HG03442 (cell line): ENCODE data around the gene MANSC4.
A peak's percentile ranks its signal among the peaks of the same experiment; 100 is the strongest.

Experiments
- ATAC-seq: cut with Tn5 transposase; IDR thresholded peaks from one replicate; pipeline ENCODE4 v1.9.1; 2021; ENCODE audit warnings: mild to moderate bottlenecking, moderate library complexity; ENCODE audit not compliant: unreplicated experiment

The MANSC4 gene

DNA sequence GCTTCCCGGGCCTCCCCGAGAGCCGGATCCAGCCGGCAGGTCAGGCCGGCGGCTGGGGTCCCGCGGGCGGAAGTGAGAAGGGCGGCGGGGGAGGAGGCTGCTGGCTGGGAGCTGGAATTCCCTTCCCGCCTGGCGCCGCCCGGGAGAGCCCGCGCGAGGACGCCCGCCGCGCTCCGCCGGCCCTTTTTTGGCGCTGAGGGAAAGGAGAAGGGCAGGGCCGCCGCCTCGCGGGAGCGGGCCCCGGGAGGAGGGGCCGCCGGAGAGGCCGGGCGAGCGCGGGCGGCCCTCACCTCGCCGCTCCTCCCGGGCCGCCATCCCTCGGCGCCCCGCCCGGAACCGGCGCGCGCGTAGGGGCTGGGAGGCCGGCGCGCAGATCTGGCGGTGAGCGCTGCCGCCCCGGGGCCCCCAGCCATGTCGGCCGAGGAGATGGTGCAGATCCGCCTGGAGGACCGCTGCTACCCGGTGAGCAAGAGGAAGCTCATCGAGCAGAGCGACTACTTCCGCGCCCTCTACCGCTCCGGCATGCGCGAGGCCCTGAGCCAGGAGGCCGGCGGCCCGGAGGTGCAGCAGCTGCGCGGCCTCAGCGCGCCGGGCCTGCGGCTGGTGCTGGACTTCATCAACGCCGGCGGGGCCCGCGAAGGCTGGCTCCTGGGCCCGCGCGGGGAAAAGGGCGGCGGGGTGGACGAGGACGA is at the start of gene MANSC4, which contains the start of gene KLHL42:
Gene MANSC4, minus strand, starts transcription at position 317 of the 692 bp plus-strand sequence. CDS start 8,960 bp downstream, outside the sequence.
Gene KLHL42, plus strand, starts transcription at position 314 of the 692 bp plus-strand sequence. Its CDS starts 98 bp downstream, at position 412.
- peak; percentile 70 for ATAC-seq

DNA sequence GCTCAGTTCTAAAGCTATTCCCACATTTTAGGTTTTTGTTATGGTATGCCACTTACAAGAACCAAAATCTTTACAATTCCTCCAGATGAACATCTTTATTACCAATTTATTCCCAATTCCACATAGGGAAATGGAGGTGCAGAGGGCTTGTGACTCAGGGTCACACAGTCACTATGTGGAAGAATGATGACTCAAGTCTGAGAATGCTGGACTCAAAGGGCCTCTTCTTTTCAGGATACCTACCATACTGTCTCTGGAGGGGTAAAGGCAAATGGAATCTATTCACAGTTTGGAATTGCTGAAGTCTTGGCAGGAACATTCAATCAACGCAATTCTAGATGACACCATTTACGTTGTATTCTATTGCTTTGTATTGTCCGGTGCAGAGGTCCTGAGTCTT is 48.2 kb upstream of the MANSC4 start:
- ATAC-seq, result no peak

DNA sequence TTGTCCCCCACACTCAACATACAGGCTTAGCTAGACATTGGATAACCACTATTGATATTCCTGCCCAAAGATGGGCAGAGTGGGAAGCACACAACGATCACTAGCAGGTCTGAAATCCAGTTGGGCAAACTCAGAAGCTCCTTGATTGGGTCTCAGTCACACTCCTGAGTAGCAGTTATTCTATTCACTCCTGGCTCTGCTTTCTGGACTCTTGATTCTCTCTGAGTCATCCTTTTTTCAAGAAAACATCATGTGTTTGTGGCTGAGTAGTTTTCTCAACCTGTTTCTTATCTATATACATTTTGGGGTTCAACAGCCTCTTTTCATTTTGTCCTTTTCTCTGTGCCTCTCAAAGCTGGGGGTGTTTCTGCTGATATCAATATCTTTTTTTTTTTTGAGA is 46.0 kb upstream of the MANSC4 start:
- ATAC-seq, result no peak

DNA sequence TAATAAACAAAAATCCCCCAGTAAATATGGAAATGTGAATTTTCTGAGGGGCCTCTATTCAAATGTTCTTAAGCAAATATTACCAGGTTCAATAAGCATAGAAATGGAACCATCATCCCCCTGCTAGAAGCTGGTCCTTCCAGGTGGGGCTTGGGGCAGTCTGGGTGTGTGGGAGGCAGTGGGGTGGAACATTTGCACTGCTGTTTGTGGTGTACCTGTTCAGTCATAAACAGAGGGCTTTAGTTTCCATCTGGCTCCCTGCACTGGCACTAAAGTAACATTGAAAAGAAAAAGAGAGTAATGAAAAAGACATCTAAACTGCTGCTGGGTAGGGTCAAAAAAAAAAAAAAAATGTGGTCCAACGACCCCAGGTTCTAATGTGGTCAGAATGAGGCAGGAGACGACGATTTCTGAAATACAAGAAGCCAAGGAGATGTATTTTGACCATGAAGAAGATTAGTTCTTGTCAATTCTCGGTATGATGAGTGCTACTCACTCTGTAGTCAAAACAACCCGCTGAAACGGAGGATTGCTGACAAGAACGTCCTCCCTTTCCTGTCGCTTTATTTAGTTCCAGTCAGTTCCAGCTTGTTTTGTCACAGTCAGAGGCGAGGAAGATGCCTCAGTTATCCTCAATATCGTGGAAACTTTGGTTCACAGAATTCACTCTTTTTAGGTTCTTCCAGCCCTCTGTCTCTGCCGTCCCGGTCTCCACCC is 44.2 kb upstream of the MANSC4 start:
- ATAC-seq, result peak; percentile 52

DNA sequence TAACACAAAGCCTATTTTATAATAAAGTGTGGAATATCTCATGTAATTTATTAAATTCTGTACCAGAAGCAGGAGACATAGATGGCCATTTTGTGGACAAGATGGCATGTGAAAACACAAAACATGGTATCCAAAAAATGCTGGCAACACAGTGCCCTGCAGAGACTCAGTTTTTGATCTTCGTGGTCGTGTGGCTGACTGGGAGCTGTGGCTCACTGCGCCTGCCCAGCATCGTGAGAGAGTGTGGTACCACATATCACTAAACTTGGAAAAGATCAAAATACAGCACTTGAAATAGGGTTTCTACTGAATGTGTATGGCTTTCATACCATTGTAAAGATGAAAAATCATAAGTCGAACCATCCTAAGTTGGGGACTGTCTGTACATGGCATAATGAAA is 43.0 kb upstream of the MANSC4 start:
- no peak for ATAC-seq

DNA sequence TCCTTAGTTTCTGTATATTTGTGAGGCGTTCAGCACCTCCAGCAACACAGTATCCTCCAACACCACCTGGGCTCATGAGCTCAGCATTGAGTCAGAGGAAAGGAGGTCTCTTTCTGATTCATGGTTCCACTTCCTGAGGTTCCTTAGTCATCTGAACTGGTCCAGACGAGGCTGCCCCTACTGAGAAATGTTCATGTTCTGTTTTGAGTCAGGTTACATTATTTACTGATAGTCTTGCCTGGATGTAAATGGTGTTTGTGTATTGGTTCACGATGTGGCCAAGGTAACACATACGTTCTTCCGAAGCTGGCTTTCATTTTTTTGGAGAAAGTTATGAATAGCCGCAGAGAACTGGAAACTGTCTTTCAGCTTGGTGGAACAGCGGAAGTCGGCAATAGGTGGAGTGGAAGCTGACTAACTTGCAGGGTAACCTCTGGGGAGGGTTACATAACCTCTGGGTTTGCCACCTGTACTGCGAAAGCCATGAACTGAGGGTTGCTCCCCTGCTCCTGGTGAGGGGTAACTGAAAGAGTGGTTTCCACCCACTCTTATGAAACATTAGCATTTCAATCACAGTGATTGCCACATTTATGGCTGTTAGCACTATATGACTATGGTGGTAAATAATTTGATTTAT is 42.2 kb upstream of the MANSC4 start:
- peak; percentile 76 for ATAC-seq

DNA sequence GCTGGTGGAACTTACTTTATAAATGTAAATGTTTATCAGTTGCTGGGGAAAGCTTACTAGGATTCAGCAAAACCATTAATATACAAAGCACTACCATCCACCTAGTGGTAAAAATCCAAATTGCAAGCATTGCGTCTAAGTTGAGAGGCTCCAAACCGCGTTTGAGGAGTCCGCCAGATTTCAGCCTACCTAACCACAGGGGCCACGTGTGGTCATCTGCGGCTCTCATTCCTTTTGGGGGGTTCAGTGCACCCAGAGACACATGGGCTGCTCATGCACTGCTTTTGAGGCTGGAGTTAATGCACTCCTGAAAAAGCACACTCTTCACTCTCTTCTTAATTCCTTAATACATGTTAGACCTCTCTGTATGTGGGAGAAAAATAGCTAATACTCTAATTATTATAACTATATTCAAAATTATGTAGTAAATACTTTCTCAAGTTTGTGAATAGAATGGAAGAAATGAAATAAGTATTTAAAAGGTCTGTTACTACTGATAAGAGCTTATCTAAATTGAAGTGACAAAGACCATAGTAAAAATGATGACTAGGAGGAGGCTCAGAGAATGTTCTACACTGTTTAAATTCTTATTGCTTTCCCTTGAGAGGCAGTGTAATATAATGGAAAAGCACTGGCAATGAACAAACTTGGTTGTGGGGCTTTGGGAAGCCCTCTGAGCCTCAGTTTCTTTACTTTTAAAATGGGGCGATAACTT is 41.4 kb upstream of the MANSC4 start:
- ATAC-seq, result peak; percentile 17

DNA sequence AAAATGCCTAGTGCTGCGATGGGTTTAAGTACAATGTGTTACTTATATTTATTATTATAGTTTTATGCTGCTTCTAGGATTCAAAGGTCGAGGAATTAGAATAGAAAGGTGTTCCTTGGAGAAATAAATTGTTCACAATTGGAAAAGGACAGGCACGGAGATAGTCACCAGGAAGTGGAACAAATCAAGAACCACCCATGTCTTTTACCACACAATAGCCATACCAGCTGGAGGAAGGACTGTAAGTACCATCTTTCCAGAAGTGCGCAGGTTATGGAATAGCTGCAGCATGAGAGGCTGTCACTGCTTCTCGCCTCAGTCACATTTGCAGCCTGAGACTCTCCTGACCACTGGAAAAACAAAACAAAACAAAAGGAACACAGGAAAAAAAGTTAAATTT is 40.5 kb upstream of the MANSC4 start:
- no peak for ATAC-seq

DNA sequence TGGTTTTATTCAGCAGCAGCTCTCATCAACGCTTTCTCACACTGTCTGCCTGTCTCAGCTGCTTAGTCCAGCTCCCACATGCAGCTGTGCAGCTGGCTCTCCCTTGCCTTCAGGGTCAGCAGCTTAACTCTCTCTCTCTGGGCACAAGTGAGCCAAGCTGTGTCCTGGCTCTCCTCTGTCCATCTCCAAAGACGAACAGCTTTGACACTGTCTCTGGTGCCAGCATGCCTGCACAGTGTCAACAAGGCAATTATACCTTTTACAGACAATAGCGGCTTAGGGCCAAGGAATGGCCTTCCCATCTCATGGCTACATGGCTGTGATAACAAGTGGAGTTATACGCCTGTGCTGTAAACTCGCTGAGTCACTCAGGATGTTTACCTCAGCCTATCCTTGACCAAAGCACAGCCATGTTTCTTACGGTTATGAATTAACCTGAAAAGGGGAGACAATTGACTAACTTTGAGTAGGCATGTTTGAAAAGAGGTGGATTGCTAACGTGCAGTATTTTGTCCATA is 38.4 kb upstream of the MANSC4 start:
- ATAC-seq, result no peak

DNA sequence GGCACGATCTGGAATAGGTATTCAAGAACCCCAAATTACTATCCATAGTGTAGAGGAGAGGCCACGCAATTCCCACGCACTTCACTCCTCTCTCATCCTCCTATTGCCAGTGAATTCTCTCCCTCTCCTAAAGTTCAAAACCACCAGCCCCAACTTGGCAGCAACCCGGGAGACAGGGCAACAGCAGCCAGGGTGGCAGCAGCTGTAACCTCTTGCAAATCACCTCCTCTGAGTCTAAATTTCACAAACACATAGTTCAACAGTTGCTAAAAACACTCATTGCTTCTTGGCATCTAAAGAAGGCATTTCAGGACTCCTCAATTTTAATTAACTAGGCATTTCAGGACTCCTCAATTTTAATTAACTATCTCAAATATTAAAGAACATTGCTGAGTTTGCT is 37.7 kb upstream of the MANSC4 start:
- no peak for ATAC-seq

DNA sequence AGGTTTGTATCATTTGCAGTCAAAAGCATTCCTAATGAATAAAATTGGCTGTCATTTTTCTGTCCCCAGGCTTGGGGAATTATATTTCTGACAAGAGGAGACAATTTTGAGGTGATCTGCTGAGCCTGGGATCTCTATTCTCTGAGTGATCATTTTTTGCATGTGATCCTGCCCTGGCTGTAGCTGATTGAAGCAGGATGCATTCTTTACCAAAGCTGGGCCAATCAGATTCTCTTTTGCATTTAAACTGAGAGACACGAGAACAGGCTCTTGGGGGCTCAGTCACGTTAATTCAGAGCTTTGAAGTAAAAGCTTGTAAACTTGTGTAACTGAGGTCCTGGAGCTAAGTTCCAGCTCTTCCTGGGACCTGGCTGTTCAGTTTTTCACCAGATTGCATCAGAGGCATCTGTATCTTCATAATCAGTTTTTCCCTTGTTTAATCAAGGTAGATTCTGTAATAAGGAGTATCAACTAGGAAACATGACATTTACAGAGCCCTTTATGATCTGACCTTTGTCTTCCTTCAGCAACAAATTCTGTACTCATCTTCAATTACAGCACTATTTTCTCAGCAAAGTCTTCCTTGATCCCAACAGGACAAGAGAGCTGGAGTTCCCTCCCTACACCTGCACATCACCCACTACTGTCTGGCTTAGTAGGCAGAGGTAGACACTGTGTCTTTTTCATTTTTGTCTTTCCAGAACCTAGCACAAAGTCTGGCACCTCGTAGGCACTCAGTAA is 35.0 kb upstream of the MANSC4 start:
- no peak for ATAC-seq

DNA sequence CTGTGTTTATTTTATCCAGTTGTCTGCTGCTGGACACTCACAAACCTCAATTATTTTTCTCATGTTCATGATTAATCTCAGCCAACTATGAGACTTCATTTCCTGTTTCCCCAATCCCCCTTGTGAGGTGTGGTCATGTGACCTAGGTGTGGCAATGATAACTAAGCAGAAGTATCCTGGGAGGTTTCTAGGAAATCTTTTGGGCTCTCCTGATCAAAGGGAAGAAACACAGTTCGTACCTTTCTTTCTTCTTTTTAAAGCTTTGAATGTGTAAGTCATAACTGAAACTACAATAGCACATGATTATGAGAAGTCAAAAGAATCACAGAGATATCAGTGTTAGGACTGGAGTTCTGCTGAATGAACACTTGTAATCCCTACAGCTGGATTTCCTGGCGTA is 34.4 kb upstream of the MANSC4 start:
- ATAC-seq, result no peak

DNA sequence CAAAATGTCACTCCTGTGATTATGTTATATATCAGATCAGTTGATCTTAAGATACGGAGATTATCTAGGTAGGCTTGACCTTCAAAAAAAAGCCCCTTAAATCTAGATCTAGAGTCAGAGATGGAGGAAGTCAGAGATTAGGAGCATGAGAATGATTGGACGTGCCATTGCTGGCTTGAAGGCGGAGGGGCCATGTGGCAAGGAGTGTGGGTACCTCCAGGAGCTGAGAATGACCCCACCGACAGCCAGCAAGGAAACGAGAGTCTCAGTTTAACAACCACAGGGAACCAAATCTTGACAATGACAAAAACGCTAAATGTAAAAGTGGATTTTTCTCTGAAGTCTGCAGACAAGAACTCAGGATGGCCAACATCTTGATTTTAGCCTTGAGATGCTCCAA is 32.5 kb upstream of the MANSC4 start:
- ATAC-seq, result no peak

DNA sequence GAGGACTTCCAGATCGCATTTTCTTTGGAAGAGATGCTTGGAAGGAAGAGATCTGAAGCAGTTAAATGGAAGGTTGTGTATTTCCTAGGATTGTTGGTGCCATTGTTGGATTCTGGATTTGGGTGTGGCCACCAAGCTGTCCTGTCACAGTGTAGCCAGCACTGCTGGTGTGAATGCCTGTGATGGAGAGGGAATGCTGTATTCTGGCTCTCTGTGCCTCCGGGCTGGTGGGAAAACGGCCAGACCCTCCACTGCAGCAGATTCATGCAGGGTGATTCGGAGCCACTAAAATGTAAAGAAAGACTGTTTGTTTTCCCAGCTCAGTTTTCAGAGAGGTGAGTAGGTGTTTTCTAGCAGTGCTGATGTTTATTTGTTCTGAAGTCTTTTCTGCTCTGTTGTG is 30.7 kb upstream of the MANSC4 start:
- ATAC-seq, result no peak

DNA sequence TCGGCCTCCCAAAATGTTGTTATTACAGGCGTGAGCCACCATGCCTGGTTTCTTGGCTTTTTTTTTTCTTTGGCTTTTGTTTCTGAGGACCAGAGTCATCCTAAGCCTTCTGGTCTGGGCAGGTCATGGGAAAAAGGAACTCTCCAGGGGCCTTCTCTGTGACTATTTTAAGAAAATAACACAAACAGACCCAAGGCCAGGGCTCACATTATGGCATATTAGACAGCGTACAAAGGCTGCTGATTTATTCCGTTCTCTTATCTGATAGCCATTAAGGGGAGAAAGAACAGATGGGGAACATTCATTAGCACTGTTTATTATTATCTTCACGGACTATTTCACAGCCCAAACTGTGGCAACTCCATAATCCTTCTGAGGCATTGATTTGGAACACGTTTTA is 28.8 kb upstream of the MANSC4 start:
- no peak for ATAC-seq

DNA sequence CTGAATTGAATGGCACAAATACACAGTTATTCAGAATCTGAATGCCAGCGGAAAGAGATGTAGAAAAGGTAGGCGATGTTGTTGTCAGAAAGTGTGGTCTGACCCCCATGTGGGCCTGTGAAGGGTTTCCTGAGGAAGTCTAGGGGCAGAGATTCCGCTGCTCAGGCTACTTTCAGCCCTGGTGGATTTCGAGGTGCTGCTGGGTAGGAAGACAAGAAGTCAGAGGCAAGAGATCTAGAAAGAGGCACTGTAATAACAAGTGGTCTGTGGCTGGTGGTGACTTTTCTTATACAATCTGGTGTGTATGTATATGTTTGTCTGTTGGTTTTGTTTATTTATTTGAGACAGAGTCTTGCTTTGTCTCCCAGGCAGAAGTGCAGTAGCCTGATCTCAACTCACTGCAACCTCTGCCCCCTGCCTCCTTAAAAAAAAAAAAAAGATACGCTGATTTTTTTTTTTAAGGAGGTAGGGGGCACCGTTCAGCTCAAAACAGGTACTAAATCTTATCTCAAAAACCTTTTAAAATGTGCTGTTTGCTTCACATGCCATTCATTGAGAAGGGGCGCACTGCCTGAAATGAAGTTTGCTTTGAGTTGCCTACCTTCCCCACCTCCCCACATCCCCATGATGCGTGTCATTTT is 27.1 kb upstream of the MANSC4 start:
- ATAC-seq, result no peak

DNA sequence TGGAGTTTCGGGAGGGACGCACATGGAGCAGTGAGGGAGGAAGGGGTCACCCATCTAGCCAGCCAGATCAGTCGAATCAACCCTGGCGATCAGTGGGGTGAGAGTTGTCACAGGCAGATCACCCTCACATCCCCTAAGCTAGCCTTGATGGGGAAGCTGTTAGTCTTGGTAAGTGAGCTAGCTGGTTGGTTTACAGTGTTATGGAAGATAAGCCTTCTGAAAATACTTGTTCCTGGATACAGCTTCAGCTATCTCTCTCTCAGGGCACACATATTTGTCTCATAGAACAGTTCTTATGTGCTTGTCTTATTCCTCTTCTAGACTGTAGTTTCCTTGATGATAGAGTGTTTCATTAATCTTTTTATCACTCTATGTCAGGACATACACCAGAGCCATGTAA is 26.2 kb upstream of the MANSC4 start:
- no peak for ATAC-seq

DNA sequence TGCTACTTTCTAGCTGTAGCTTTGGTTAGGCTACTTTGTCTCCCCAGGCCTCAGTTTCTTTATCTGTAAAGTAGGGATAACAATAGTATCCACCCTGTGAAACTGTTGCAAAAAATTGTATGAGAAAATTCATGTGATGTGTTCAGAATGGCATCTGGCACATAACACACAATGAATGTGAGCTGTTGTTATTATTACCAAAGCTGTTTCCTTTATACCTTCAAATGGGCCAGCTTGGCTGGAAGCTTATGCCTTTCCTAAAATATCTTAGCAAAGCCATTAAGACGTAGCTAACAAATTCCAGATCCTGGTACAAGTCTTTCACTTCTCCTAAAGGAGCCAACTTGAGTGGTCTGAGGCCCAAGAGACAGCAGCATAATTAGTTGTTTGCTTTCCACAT is 25.2 kb upstream of the MANSC4 start:
- ATAC-seq, result no peak

DNA sequence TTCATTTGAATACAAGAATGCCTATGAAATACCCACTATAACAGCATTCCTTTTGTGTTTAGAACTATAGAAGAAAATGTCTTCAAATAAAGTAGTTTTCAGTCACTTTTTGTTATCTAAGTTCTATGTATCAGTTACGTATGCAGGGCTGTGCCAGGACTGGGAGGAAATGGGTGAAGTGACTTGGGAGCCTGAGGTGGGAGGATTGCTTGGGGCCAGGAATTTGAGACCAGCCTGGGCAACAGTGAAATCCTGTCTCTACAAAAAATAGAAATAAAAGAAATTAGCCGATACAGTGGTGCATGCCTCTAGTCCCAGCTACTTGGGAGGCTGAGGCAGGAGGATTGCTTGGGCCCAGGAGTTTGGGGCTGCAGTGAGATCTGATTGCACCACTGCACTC is 22.9 kb upstream of the MANSC4 start:
- ATAC-seq, result no peak

DNA sequence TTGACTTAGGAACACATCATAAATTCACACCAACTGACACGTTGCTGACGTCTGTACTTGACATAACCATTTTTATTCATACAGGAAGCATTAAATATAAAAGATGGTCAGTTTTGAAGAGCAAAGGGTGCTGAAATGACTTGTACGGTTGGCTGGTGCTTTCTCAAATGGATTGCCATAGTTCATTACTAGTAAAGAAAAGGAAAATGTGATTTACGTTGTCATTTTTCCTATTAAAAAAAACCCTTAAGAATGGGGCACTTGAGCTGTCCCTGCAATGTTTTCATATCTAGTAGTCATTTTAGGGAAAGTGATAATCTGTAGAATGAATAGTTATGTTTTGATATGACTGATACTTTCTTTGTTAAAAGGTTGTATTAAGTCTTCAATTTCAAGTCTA is 22.5 kb upstream of the MANSC4 start:
- no peak for ATAC-seq
